Ishikawa (cell line): ENCODE data around the gene BDKRB2.

Experiments
- MAX ChIP-seq: IDR thresholded peaks from 2 replicates; pipeline ENCODE4 v1.6.1; 2012
- NFIC ChIP-seq: IDR thresholded peaks from 2 replicates; pipeline ENCODE4 v1.6.1; 2012
- TAF1 ChIP-seq: IDR thresholded peaks from 2 replicates; pipeline ENCODE4 v1.6.1; 2012; ENCODE audit warnings: low read depth, mild to moderate bottlenecking
- TCF12 ChIP-seq: IDR thresholded peaks from 2 replicates; pipeline ENCODE4 v1.6.1; 2012; ENCODE audit warnings: low read depth
- YY1 ChIP-seq: IDR thresholded peaks from 2 replicates; pipeline ENCODE4 v1.6.1; 2012; ENCODE audit warnings: low read depth

DNA sequence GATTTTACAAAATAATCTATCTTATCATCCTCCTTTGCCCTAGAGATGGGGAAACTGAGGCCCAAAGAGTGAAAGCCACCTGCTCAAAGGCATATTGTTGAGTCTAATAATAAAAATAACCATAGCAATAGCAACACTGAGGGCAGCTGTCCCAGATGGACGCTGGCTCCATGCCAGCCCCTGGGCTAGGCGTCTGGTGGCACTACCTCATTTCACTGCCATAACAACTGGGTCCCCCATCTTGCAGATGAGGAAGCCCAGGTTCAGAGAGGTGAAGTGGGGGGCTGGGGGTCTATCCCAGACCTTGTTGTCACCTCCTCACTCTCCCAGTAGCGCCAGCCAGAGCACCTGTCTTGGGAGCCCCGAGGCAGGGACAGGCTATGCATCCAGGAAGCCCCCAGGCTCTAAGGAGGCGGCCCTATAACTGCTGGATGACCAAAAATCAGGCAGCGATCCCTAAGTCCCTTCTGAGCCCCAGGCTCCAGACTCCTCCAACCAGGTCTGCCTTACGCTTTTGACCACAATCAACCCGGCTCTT, 12.8 kb downstream of the BDKRB2 start:
- TF ChIP-seq NFIC (no peak), TAF1 (no peak), MAX (no peak), TCF12 (no peak), YY1 (no peak)
